GM18508 (cell line): ENCODE data around the gene PCBP2.

Experiments used
- ATAC-seq: cut with Tn5 transposase; IDR thresholded peaks from one replicate; pipeline ENCODE4 v1.9.1; 2021; ENCODE audit warnings: moderate number of reproducible peaks; ENCODE audit not compliant: insufficient read depth, unreplicated experiment

Gene PCBP2

GRCh38 chr12:53489242-53489864 is 37.5 kb downstream of the PCBP2 start:
- ATAC-seq = no peak

GRCh38 chr12:53492188-53492587 is 40.3 kb downstream of the PCBP2 start:
- ATAC-seq = no peak

- ATAC-seq = no peak
Measured at GRCh38 chr12:53492830-53493609, 41.1 kb downstream of the PCBP2 start.

- no peak for ATAC-seq
Measured at GRCh38 chr12:53493610-53494391, 41.9 kb downstream of the PCBP2 start.

GRCh38 chr12:53495903-53496751 is 44.2 kb downstream of the PCBP2 start:
- ATAC-seq = no peak

- ATAC-seq = no peak
Measured at GRCh38 chr12:53496752-53497032, 44.8 kb downstream of the PCBP2 start.

- ATAC-seq = no peak
Measured at GRCh38 chr12:53497461-53497860, 45.6 kb downstream of the PCBP2 start.

- ATAC-seq = no peak
Measured at GRCh38 chr12:53498235-53498630, 46.3 kb downstream of the PCBP2 start.

GRCh38 chr12:53499266-53500141 is 47.6 kb downstream of the PCBP2 start, which contains the start of gene MAP3K12:
Gene MAP3K12, minus strand, starts transcription at chr12:53499458. Its CDS starts 12,067 bp downstream, at chr12:53487391.
- no peak for ATAC-seq

GRCh38 chr12:53500142-53500775 is 48.4 kb downstream of the PCBP2 start:
- ATAC-seq = peak; percentile 1

GRCh38 chr12:53500776-53501614 is 49.1 kb downstream of the PCBP2 start, which contains the start of gene TARBP2:
Gene TARBP2, plus strand, starts transcription at chr12:53501283. Its CDS starts 126 bp downstream, at chr12:53501409.
- ATAC-seq = peak; percentile 64

- ATAC-seq = no peak
Measured at GRCh38 chr12:53501615-53502181, 49.8 kb downstream of the PCBP2 start.

- ATAC-seq = no peak
Measured at GRCh38 chr12:53502331-53502730, 50.4 kb downstream of the PCBP2 start.

GRCh38 chr12:53502983-53503728 is 51.3 kb downstream of the PCBP2 start:
- no peak for ATAC-seq

- no peak for ATAC-seq
Measured at GRCh38 chr12:53504004-53504920, 52.4 kb downstream of the PCBP2 start.

- ATAC-seq = no peak
Measured at GRCh38 chr12:53505086-53505485, 53.2 kb downstream of the PCBP2 start.
